GM23338 (cell line): ENCODE data around the gene ZDHHC5.

Source experiments
- EZH2 ChIP-seq: fragments of 200-600 bp; sonication (generic); IDR thresholded peaks from one replicate; pipeline ENCODE4 v1.8.0; 2017; ENCODE audit warnings: antibody characterized with exemption, mild to moderate bottlenecking, low read depth; ENCODE audit not compliant: unreplicated experiment
- POLR2AphosphoS5 ChIP-seq: IDR thresholded peaks from 2 replicates; pipeline ENCODE4 v1.6.1; 2016; ENCODE audit warnings: antibody characterized with exemption, low read depth
- TF ChIP-seq, protein P1 (sequence below), 2 experiments: fragments of 200-600 bp in 1 of 2; sonication (generic) in 1 of 2; conservative IDR thresholded peaks; 2 replicates each; pipeline versions ENCODE4 v1.5.1 to v1.6.1; 2016 to 2017; ENCODE audit warnings: antibody characterized with exemption in 2 of 2, low read depth in 2 of 2, mild to moderate bottlenecking in 2 of 2, moderate library complexity in 1 of 2

DNA sequence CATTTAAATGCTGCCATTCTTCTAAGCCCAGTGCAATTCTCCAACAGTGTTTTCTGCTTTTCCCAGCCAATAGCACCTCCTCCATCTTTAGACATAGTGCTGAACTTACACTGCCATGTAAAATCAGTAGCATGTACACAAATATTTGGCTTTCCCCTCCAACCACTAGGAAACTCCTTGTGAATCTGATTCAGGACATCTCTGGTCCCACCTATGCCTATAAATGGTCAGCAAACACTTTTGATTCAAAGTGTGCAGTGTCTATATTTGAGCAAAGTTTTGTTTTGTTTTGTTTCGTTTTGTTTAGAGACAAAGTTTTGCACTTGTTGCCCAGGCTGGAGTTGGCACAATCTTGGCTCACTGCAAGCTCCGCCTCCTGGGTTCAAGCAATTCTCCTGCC is 43.0 kb upstream of the ZDHHC5 start:
- TF ChIP-seq POLR2AphosphoS5 = no peak
- TF ChIP-seq, protein P1, sequence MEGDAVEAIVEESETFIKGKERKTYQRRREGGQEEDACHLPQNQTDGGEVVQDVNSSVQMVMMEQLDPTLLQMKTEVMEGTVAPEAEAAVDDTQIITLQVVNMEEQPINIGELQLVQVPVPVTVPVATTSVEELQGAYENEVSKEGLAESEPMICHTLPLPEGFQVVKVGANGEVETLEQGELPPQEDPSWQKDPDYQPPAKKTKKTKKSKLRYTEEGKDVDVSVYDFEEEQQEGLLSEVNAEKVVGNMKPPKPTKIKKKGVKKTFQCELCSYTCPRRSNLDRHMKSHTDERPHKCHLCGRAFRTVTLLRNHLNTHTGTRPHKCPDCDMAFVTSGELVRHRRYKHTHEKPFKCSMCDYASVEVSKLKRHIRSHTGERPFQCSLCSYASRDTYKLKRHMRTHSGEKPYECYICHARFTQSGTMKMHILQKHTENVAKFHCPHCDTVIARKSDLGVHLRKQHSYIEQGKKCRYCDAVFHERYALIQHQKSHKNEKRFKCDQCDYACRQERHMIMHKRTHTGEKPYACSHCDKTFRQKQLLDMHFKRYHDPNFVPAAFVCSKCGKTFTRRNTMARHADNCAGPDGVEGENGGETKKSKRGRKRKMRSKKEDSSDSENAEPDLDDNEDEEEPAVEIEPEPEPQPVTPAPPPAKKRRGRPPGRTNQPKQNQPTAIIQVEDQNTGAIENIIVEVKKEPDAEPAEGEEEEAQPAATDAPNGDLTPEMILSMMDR (conservative IDR thresholded peaks at IDR 0.05; ENCODE audit: low read depth in 2 of 2) = no peak
- no peak for TF ChIP-seq EZH2
